ENCODE measurements around the gene LIPI.

- TF ChIP-seq CTCF (IDR thresholded peaks at IDR 0.05; ENCODE audit: low read depth, low read length) (no peak), EZH2phosphoT487 (IDR thresholded peaks at IDR 0.05; ENCODE audit: low read depth) (no peak)
Measured at GRCh38 chr21:14088391-14088790, 122.4 kb downstream of the LIPI start.

Measured in OCI-LY3 (cell line).